Left ventricle myocardium inferior (tissue), 1 donor: Measurements from ENCODE around the gene TMEM117. TPM values are rescaled to one million over a fixed set of nuclear protein-coding genes. Genes with fewer than 3 reads are reported as not detected.

ENCODE experiments used
- DNase-seq: peaks from one replicate; pipeline ENCODE4 v3.0.0-alpha.2; 2020
- H3K27ac ChIP-seq: fragments of 200-600 bp; replicated peaks from 2 replicates; pipeline ENCODE4 v1.8.0; 2021
- H3K27me3 ChIP-seq: fragments of 200-600 bp; 2 replicates; pipeline ENCODE4 v1.8.0; 2021; ENCODE audit warnings: low read depth
- H3K36me3 ChIP-seq: fragments of 200-600 bp; 2 replicates; pipeline ENCODE4 v1.8.0; 2021
- H3K4me1 ChIP-seq: fragments of 200-600 bp; 2 replicates; pipeline ENCODE4 v1.8.0; 2021
- H3K4me3 ChIP-seq: fragments of 200-600 bp; 2 replicates; pipeline ENCODE4 v1.8.0; 2021; ENCODE audit warnings: mild to moderate bottlenecking, moderate library complexity
- H3K9me3 ChIP-seq: fragments of 200-600 bp; replicated peaks from 2 replicates; pipeline ENCODE4 v1.8.0; 2021
- intact Hi-C: fragments of 100-400 bp; cut with micrococcal nuclease; formaldehyde crosslinking; loops from one replicate; pipeline ENCODE4 v1.11.0; 2022
- total RNA-seq: library from RNA; stranded (reverse); fragmentation: NEBNext Ultra II Directional; extraction: Animal tissue kit (Norgen Biotek cat#: 25700); gene quantifications from one replicate; pipeline ENCODE4 v1.2.1, GENCODE V29; 2021
- TF ChIP-seq, protein P1 (sequence below): fragments of 200-600 bp; IDR thresholded peaks from 2 replicates; pipeline ENCODE4 v1.8.0; 2021; ENCODE audit warnings: antibody characterized with exemption, mild to moderate bottlenecking, borderline replicate concordance
- donor health status: DM: no; HTN: yes; CAD: no; lungs with severe emphysema.

The TMEM117 gene
- total RNA-seq, 1 donor from 2014 or later = 6.7 TPM

DNA sequence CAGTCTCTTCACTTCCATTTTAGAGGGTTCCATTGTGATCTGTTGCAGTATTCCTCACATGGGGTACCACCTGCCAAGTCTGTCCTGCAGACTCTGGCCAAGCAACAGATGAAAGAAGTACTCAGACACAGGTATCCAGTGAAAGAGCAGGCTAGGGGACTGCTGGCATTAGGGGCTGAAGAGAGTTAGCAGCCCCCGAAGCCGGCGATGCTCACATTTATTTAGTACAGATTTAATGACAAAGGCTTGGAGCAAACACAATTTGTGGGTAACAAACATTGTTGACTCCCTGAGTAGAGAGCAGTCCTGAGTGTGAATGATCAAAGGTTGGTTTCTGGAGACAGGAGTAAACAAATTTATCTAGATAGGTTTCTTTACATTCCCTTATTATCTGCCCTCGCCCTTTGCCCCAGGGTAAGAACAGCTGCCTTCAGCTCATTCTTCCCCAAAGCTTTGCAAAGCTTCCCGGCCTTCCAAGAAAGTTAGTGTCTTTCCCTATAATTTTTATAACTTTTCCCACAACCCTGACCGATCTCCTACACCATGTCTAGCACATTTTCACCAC is 144.8 kb downstream of the TMEM117 start:
- Histone ChIP-seq H3K4me1 (no peaks in the 10 kb centered on the region), H3K4me3 (no peak overlapping the region), H3K9me3 (peaks cover 6% of the 10 kb centered on the region), H3K27me3 (no peaks in the 10 kb centered on the region), H3K27ac (no peak overlapping the region), H3K36me3 (no peaks in the 10 kb centered on the region)
- TF ChIP-seq, protein P1, sequence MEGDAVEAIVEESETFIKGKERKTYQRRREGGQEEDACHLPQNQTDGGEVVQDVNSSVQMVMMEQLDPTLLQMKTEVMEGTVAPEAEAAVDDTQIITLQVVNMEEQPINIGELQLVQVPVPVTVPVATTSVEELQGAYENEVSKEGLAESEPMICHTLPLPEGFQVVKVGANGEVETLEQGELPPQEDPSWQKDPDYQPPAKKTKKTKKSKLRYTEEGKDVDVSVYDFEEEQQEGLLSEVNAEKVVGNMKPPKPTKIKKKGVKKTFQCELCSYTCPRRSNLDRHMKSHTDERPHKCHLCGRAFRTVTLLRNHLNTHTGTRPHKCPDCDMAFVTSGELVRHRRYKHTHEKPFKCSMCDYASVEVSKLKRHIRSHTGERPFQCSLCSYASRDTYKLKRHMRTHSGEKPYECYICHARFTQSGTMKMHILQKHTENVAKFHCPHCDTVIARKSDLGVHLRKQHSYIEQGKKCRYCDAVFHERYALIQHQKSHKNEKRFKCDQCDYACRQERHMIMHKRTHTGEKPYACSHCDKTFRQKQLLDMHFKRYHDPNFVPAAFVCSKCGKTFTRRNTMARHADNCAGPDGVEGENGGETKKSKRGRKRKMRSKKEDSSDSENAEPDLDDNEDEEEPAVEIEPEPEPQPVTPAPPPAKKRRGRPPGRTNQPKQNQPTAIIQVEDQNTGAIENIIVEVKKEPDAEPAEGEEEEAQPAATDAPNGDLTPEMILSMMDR = no peak
- DNase-seq = no peak
- intact Hi-C loops = no loop called here

DNA sequence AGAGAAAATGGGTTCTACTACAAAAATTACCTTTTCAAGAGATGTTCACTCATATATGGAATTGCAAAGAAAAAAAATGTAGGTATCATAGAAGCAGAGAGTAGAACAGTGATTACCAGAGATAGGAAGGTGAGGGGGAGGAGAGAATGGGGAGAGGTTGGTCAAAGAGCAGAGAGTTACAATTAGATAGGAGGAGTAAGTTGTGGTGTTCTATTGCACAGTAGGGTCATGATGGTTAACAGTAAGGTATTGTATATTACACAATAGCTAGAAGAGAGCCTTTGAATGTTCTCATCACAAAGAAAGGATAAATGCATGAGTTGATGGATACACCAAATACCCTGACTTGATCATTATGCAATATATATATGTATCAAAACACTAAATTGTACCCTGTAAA is 145.8 kb downstream of the TMEM117 start:
- peaks cover 6% of the 10 kb centered on the region for H3K9me3 ChIP-seq
- H3K36me3 ChIP-seq = no peaks in the 10 kb centered on the region
- H3K27me3 ChIP-seq = no peaks in the 10 kb centered on the region
- H3K27ac ChIP-seq = no peak overlapping the region
- no peaks in the 10 kb centered on the region for H3K4me1 ChIP-seq
- intact Hi-C loops = no loop called here
- no peak for DNase-seq
- TF ChIP-seq, protein P1 = no peak
- no peak overlapping the region for H3K4me3 ChIP-seq

DNA sequence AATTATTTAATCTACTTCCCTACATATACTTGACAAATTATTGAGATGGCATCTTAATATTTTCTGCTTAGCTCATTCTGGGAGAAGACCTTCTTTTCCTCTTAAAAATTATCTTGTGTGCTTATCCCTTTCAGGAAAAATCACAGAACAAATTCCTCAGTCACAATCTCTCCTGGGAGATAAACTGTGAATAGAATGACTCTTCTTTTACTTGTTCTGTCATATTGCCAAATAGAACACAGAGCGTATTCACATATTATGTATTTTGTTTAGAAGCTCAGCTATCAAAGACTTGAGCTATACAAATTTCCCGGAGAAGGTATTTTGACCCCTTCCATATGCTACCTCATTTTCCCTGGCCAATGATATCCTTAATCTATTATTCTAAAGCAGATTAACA is 146.7 kb downstream of the TMEM117 start:
- Histone ChIP-seq H3K4me1 (no peaks in the 10 kb centered on the region), H3K36me3 (no peaks in the 10 kb centered on the region), H3K27me3 (no peaks in the 10 kb centered on the region), H3K27ac (no peak overlapping the region), H3K4me3 (no peak overlapping the region), H3K9me3 (peaks cover 6% of the 10 kb centered on the region)
- TF ChIP-seq, protein P1 = no peak
- intact Hi-C loops = no loop called here
- no peak for DNase-seq

DNA sequence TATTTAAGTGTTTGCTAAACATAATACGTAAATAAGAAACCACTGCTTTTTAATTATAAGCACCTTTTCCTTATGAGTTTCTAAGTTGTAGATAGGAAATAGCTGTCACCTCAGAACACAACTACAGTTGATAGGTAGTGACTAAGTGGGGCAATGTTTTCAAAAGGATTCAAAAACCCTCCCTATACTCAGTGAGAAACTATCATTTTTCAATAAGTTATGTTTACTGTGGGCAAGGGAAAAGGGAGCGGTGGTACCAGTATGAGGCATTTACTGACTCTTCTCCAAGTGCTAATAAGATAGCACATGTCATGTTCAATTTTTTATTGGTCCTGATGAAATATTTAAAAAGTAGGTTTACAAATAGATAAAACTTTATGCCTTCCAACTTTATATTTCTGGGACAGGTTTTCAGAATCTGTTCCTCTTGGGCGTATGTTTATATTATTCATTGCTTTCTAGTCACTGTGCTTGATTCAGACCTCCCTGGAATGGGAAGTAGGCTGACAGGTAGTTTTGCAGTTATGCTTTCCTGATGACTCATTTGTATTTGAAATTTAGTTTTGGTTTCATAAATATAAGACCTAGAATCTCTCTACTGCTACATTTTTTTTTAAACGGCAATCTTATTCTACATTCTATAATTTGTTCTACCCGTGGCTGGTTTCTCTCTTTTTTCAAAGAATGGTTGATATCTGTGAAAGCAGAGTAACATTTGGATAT is 153.1 kb downstream of the TMEM117 start:
- no peak overlapping the region for H3K4me3 ChIP-seq
- TF ChIP-seq, protein P1 = no peak
- no peaks in the 10 kb centered on the region for H3K36me3 ChIP-seq
- no peak for DNase-seq
- no peak overlapping the region for H3K27ac ChIP-seq
- H3K4me1 ChIP-seq = no peaks in the 10 kb centered on the region
- no peaks in the 10 kb centered on the region for H3K27me3 ChIP-seq
- no peaks in the 10 kb centered on the region for H3K9me3 ChIP-seq
- intact Hi-C loops = no loop called here

DNA sequence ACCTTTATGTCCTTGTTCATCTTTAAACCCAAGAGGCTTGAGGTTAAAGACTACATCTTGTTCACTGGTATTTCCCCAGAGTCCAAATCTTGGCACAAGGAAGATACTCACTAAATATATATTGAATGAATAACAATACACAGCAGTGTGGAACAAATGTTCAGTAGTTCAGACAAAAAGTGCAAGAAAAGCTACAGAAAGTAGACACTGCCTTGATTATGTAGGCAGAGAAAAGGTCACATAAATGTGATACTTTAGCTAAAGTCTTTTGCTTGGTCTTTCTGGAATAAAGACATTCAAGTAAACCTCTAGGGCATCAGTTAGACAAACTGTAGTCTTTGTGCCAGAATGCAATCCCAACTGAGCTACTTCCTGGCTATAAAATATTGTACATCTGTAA is 157.0 kb downstream of the TMEM117 start:
- TF ChIP-seq, protein P1 = no peak
- Histone ChIP-seq H3K27me3 (no peaks in the 10 kb centered on the region), H3K27ac (no peak overlapping the region), H3K4me1 (no peaks in the 10 kb centered on the region), H3K36me3 (no peaks in the 10 kb centered on the region), H3K4me3 (no peak overlapping the region), H3K9me3 (no peaks in the 10 kb centered on the region)
- intact Hi-C loops = no loop called here
- DNase-seq = no peak
